Renal cortex interstitium (tissue), 11 donors: ENCODE measurements around the gene GSTT2B. TPM values are rescaled to one million over a fixed set of nuclear protein-coding genes. Genes with fewer than 3 reads are reported as not detected.
"Not testable (repeated sequence)": the region's sequence is repeated elsewhere in the genome, so short reads cannot be mapped to it uniquely, and the experiment has no call there.

ENCODE experiments used
- DNase-seq, 11 donors: peaks; one replicate each; pipeline ENCODE4 v3.0.0-alpha.2; 2013; ENCODE audit warnings: low read depth in 9 of 11, low spot score in 4 of 11; ENCODE audit errors: extremely low read depth in 1 of 11
- polyA plus RNA-seq, 3 donors: library from polyadenylated mRNA; unstranded; fragments of 120-200 nt; gene quantifications; one replicate each; pipeline ENCODE4 v1.2.1, GENCODE V29; 2013; ENCODE audit not compliant: insufficient read length in 3 of 3

The GSTT2B gene
- polyA plus RNA-seq, 3 donors = 13.0 to 16.1 (median 13.1) TPM

- not testable (repeated sequence) for DNase-seq
Observed at GRCh38 chr22:23955886-23956285, 5.1 kb downstream of the GSTT2B start.

GRCh38 chr22:23954991-23955305 lies 6.0 kb downstream of the GSTT2B start:
- not testable (repeated sequence) for DNase-seq

GRCh38 chr22:23954193-23954990 lies 6.6 kb downstream of the GSTT2B start:
- not testable (repeated sequence) for DNase-seq

- not testable (repeated sequence) for DNase-seq
Observed at GRCh38 chr22:23953485-23953884, 7.5 kb downstream of the GSTT2B start.

GRCh38 chr22:23952794-23953405 lies 8.1 kb downstream of the GSTT2B start:
- DNase-seq = not testable (repeated sequence)

- DNase-seq = not testable (repeated sequence)
Observed at GRCh38 chr22:23951383-23951782, 9.6 kb downstream of the GSTT2B start.

GRCh38 chr22:23949764-23950163 lies 11.2 kb downstream of the GSTT2B start:
- DNase-seq = not testable (repeated sequence)

- not testable (repeated sequence) for DNase-seq
Observed at GRCh38 chr22:23947391-23947790, 13.6 kb downstream of the GSTT2B start.

GRCh38 chr22:23940166-23940565 lies 20.8 kb downstream of the GSTT2B start:
- not testable (repeated sequence) for DNase-seq

- no peak for DNase-seq
Observed at GRCh38 chr22:23939017-23939357, 22.0 kb downstream of the GSTT2B start.

- DNase-seq = no peak
Observed at GRCh38 chr22:23938328-23939016, 22.5 kb downstream of the GSTT2B start.

- DNase-seq = no peak
Observed at GRCh38 chr22:23926561-23926960, 34.4 kb downstream of the GSTT2B start.

GRCh38 chr22:23925020-23925606 lies 35.9 kb downstream of the GSTT2B start:
- no peak for DNase-seq

- no peak for DNase-seq
Observed at GRCh38 chr22:23922921-23923320, 38.1 kb downstream of the GSTT2B start.

- DNase-seq = not testable (repeated sequence)
Observed at GRCh38 chr22:23921586-23922201, 39.3 kb downstream of the GSTT2B start.

GRCh38 chr22:23920267-23920611 lies 40.8 kb downstream of the GSTT2B start:
- not testable (repeated sequence) for DNase-seq

GRCh38 chr22:23915290-23915689 lies 45.7 kb downstream of the GSTT2B start:
- no peak for DNase-seq

GRCh38 chr22:23913661-23914353 lies 47.2 kb downstream of the GSTT2B start:
- peak; percentile 92 to 99 (median 98) for DNase-seq

- DNase-seq = no peak
Observed at GRCh38 chr22:23913306-23913660, 47.7 kb downstream of the GSTT2B start.
